OCI-LY3 (cell line): ENCODE data around the gene INSL3.

ENCODE experiments used
- CTCF ChIP-seq: fragments of 200-600, 300-600 bp; sonication (generic); IDR thresholded peaks from 2 replicates; pipeline ENCODE4 v1.5.1; 2014; ENCODE audit warnings: antibody characterized with exemption, low read length, low read depth
- EZH2phosphoT487 ChIP-seq: fragments of 200-600 bp; shearing (Covaris generic); IDR thresholded peaks from 2 replicates; pipeline ENCODE4 v1.6.1; 2018; ENCODE audit warnings: antibody characterized with exemption, mixed run types, low read depth

GRCh38 chr19:17862711-17863519 lies 41.6 kb upstream of the INSL3 start:
- TF ChIP-seq EZH2phosphoT487 (no peak), CTCF (no peak)
